Measurements from ENCODE around the gene SMCHD1.

SMCHD1 gene

GRCh38 chr18:2610549-2610948 is 45.0 kb upstream of the SMCHD1 start:
- Histone ChIP-seq H3K27ac (replicated peaks) (no peak overlapping the region; the same call in 1 of the 2 replicates), H3K4me3 (replicated peaks; ENCODE audit: insufficient read depth, low read length) (no peak overlapping the region), H3K27me3 (ENCODE audit: insufficient read depth, poor library complexity, severe bottlenecking) (no peaks in the 10 kb centered on the region)
- DNase-seq (ENCODE audit: low read depth in 1 of 2, low spot score in 1 of 2), result peak in 1 of 2 experiments; percentile 72
- TF ChIP-seq SPI1 (IDR thresholded peaks at IDR 0.05; ENCODE audit: borderline replicate concordance, low read depth) (peak; percentile 51; the same call in 1 of the 2 replicates), GABPA (IDR thresholded peaks at IDR 0.05; ENCODE audit: low read depth) (no peak)

GRCh38 chr18:2612996-2613395 is 42.5 kb upstream of the SMCHD1 start:
- Histone ChIP-seq H3K27ac (replicated peaks) (no peak overlapping the region), H3K4me3 (replicated peaks; ENCODE audit: insufficient read depth, low read length) (no peak overlapping the region), H3K27me3 (ENCODE audit: insufficient read depth, poor library complexity, severe bottlenecking) (no peaks in the 10 kb centered on the region)
- TF ChIP-seq POLR2AphosphoS5 (IDR thresholded peaks at IDR 0.05; ENCODE audit: low read depth) (no peak), GABPA (IDR thresholded peaks at IDR 0.05; ENCODE audit: low read depth) (no peak), CTCF (IDR thresholded peaks at IDR 0.05; ENCODE audit: insufficient read depth, low read length) (no peak), REST (IDR thresholded peaks at IDR 0.05; ENCODE audit: insufficient replicate concordance, low read depth) (no peak), SPI1 (IDR thresholded peaks at IDR 0.05; ENCODE audit: borderline replicate concordance, low read depth) (no peak)
- no peak for DNase-seq (ENCODE audit: low read depth in 1 of 2, low spot score in 1 of 2)

- TF ChIP-seq REST (IDR thresholded peaks at IDR 0.05; ENCODE audit: insufficient replicate concordance, low read depth), result no peak
- TF ChIP-seq POLR2AphosphoS5 (IDR thresholded peaks at IDR 0.05; ENCODE audit: low read depth), result no peak
- no peak for TF ChIP-seq GABPA (IDR thresholded peaks at IDR 0.05; ENCODE audit: low read depth)
- TF ChIP-seq SPI1 (IDR thresholded peaks at IDR 0.05; ENCODE audit: borderline replicate concordance, low read depth), result no peak
- no peak overlapping the region for H3K27ac ChIP-seq (replicated peaks)
- DNase-seq (ENCODE audit: low read depth in 1 of 2, low spot score in 1 of 2), result no peak
- no peaks in the 10 kb centered on the region for H3K27me3 ChIP-seq (ENCODE audit: insufficient read depth, poor library complexity, severe bottlenecking)
- H3K4me3 ChIP-seq (replicated peaks; ENCODE audit: insufficient read depth, low read length), result no peak overlapping the region
Measured at GRCh38 chr18:2617401-2617998, 38.0 kb upstream of the SMCHD1 start.

GRCh38 chr18:2618009-2618408 is 37.5 kb upstream of the SMCHD1 start:
- no peak for TF ChIP-seq CTCF (IDR thresholded peaks at IDR 0.05; ENCODE audit: insufficient read depth, low read length)
- no peak for TF ChIP-seq REST (IDR thresholded peaks at IDR 0.05; ENCODE audit: insufficient replicate concordance, low read depth)
- no peak for TF ChIP-seq SPI1 (IDR thresholded peaks at IDR 0.05; ENCODE audit: borderline replicate concordance, low read depth)
- no peak for TF ChIP-seq POLR2AphosphoS5 (IDR thresholded peaks at IDR 0.05; ENCODE audit: low read depth)
- no peak for TF ChIP-seq GABPA (IDR thresholded peaks at IDR 0.05; ENCODE audit: low read depth)
- no peak overlapping the region for H3K4me3 ChIP-seq (replicated peaks; ENCODE audit: insufficient read depth, low read length)
- no peaks in the 10 kb centered on the region for H3K27me3 ChIP-seq (ENCODE audit: insufficient read depth, poor library complexity, severe bottlenecking)
- DNase-seq (ENCODE audit: low read depth in 1 of 2, low spot score in 1 of 2), result no peak
- no peak overlapping the region for H3K27ac ChIP-seq (replicated peaks)

All from HL-60 (cell line).